GM10248 (cell line): ENCODE results near the gene STUB1.
"Not testable (repeated sequence)": the region's sequence is repeated elsewhere in the genome, so short reads cannot be mapped to it uniquely, and the experiment has no call there.

Experiments used
- CTCF ChIA-PET: fragments of 300-600 bp; sonication (Branson Sonifier 250); formaldehyde crosslinking; extraction: SDS; loops from one replicate; lab custom pipeline; 2021; ENCODE audit warnings: antibody characterized with exemption; lab: Yijun Ruan, JAX
- POLR2A ChIA-PET: fragments of 350-650 bp; sonication (Branson Sonifier 250); formaldehyde crosslinking; extraction: SDS; loops from one replicate; lab custom pipeline; 2020; ENCODE audit warnings: antibody characterized with exemption; lab: Yijun Ruan, JAX
- DNase-seq: peaks from one replicate; pipeline ENCODE4 v3.0.0; 2012; ENCODE audit errors: extremely low spot score
- CTCF ChIP-seq: IDR thresholded peaks from 2 replicates; pipeline ENCODE4 v1.5.1; 2012; ENCODE audit warnings: mild to moderate bottlenecking, low read depth; ENCODE audit errors: extremely low read depth, missing control alignments, control extremely low read depth

The STUB1 gene

DNA sequence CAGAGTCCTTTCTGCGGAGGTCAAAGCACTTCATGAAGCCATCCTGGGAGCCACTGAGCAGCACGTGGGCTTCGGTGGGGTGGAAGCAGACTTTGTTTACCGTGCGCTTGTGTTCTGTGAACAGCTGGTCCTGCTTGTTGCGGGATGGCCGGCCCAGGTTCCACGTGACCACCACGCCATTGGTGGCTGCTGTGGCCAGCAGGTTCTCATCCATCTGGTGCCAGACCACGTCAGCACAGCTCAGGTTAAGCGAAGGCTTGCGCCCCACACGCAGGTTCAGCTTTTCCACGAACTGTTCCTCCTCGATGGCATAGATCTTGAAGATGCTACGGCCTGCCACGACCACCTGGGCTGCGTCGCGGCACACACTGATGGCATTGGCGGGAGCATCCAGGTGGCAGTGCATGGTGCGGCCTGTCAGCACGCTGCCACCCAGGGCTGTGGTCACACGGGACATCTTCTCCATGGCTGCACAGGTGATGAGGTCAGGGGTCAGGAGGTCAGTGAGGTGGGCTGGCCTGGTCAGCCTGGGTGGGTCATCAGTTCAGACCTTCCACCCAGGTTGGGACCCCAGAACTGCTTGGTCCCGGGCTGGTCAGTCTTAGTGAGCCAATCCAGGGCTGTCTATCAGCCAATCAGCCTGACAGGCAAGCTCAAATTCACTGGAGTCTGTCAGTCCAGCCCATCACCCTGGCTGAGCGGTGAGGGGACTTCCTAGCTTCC lies 9.1 kb downstream of the STUB1 start:
- TF ChIP-seq CTCF, result no peak
- ChIA-PET CTCF (interaction anchor here (1.0 to 3.2 kb wide), 4 partner anchors 9 to 96 kb away, joined by 3 to 9 read pairs (median 4); partner anchors contain the start of genes METRN and STUB1), POLR2A (no interaction called here)
- no peak for DNase-seq

- CTCF ChIA-PET, POLR2A ChIA-PET, DNase-seq: not testable (repeated sequence)
Observed at GRCh38 chr16:691242-691641, 11.0 kb downstream of the STUB1 start.

- CTCF ChIA-PET, result interaction anchor here (1.9 kb wide), 1 partner anchor 20 kb away, joined by 4 read pairs; no protein-coding TSS in a partner anchor
- no peak for DNase-seq
- TF ChIP-seq CTCF, result no peak
- POLR2A ChIA-PET, result interaction anchor here (0.7 kb wide), 1 partner anchor 437 kb away, joined by 3 read pairs; no protein-coding TSS in a partner anchor
Observed at GRCh38 chr16:692356-693108, 12.3 kb downstream of the STUB1 start.

- no peak for DNase-seq
- no peak for TF ChIP-seq CTCF
- POLR2A ChIA-PET, result no interaction called here
- CTCF ChIA-PET, result interaction anchor here (1.9 kb wide), 1 partner anchor 19 kb away, joined by 4 read pairs; no protein-coding TSS in a partner anchor
Observed at GRCh38 chr16:693364-693763, 13.2 kb downstream of the STUB1 start.

GRCh38 chr16:693766-694165 lies 13.6 kb downstream of the STUB1 start:
- DNase-seq, result no peak
- TF ChIP-seq CTCF, result no peak
- CTCF ChIA-PET, result interaction anchor here (1.9 kb wide), 1 partner anchor 19 kb away, joined by 4 read pairs; no protein-coding TSS in a partner anchor
- POLR2A ChIA-PET, result no interaction called here

DNA sequence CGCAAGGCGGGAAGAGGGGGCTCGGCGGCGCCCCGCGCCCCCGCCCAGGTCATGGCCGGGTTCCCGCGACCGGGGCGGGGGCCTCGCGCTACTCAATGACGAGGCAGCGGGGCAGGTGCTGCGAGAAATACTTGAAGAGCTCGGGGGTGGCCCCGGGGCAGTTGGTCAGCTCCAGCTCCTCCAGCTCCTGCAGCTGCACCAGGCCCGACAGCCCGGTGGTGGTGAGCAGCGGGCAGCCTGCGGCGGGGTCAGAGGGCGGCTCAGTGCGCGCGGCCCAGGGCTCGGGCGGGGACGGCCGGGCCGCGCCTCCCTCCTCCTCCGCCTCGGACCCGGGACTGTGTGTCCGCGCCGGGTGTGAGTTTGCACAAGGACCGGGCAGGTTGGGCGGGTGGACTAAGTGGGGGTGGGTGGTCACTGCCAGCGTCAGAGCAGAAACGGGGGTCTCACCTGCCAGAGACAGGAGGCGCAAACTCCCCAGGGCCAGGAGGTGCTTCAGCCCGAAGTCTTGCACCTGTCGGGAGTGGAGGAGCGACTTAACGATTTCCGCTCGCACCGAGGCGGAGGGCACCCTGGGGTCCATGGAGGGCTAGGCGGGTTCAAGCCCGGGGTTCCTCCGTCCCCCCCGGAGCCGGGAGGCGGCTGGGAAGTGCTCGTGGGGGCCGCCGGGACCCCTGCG lies 14.1 kb downstream of the STUB1 start:
- ChIA-PET POLR2A (no interaction called here), CTCF (interaction anchor here (1.6 to 1.9 kb wide), 2 partner anchors 18 to 20 kb away, joined by 4 read pairs; partner anchors contain the start of gene METRN)
- no peak for TF ChIP-seq CTCF
- no peak for DNase-seq
